Measurements from ENCODE around the gene CCDC187. TPM values are rescaled to one million over a fixed set of nuclear protein-coding genes. Genes with fewer than 3 reads are reported as not detected.

CCDC187 gene
- total RNA-seq, 1 experiment from 2014 or later = 0.04 TPM

DNA sequence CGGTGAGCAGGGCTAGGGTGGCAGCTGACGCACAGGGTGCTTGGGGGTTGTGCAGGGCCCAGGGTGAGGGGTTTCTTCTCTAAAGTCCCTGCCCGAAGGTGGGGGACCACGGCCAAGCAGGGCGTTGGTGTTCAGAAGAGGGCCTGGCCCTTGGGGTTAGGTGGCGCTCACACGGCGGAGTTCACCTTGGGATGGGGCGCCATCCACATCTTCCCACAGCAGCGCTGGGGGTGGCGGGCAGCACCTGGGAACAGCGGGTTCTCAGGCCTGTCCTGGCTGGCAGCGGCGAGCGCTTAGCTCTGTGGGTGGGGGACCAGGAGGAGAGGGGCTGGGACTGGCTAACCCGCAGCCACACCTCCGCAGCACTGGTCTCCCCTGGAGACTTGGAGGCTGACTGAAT lies 29.6 kb upstream of the CCDC187 start (continued):
- TF ChIP-seq, protein P1, sequence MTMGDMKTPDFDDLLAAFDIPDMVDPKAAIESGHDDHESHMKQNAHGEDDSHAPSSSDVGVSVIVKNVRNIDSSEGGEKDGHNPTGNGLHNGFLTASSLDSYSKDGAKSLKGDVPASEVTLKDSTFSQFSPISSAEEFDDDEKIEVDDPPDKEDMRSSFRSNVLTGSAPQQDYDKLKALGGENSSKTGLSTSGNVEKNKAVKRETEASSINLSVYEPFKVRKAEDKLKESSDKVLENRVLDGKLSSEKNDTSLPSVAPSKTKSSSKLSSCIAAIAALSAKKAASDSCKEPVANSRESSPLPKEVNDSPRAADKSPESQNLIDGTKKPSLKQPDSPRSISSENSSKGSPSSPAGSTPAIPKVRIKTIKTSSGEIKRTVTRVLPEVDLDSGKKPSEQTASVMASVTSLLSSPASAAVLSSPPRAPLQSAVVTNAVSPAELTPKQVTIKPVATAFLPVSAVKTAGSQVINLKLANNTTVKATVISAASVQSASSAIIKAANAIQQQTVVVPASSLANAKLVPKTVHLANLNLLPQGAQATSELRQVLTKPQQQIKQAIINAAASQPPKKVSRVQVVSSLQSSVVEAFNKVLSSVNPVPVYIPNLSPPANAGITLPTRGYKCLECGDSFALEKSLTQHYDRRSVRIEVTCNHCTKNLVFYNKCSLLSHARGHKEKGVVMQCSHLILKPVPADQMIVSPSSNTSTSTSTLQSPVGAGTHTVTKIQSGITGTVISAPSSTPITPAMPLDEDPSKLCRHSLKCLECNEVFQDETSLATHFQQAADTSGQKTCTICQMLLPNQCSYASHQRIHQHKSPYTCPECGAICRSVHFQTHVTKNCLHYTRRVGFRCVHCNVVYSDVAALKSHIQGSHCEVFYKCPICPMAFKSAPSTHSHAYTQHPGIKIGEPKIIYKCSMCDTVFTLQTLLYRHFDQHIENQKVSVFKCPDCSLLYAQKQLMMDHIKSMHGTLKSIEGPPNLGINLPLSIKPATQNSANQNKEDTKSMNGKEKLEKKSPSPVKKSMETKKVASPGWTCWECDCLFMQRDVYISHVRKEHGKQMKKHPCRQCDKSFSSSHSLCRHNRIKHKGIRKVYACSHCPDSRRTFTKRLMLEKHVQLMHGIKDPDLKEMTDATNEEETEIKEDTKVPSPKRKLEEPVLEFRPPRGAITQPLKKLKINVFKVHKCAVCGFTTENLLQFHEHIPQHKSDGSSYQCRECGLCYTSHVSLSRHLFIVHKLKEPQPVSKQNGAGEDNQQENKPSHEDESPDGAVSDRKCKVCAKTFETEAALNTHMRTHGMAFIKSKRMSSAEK (CRISPR knock-in tag; IDR thresholded peaks at IDR 0.05; ENCODE audit: borderline replicate concordance) = no peak
- TF ChIP-seq CBFB (CRISPR knock-in tag; IDR thresholded peaks at IDR 0.05; ENCODE audit: low read depth) = no peak
- no peak for TF ChIP-seq NFATC4 (CRISPR knock-in tag; IDR thresholded peaks at IDR 0.05)
- TF ChIP-seq OVOL2 (CRISPR knock-in tag; IDR thresholded peaks at IDR 0.05; ENCODE audit: borderline replicate concordance) = no peak
- no peak for TF ChIP-seq RORB (CRISPR knock-in tag; IDR thresholded peaks at IDR 0.05)
- TF ChIP-seq USF1 (CRISPR knock-in tag; IDR thresholded peaks at IDR 0.05) = no peak
- no peak for TF ChIP-seq ATF2 (CRISPR knock-in tag; IDR thresholded peaks at IDR 0.05; ENCODE audit: borderline replicate concordance, low read depth)

DNA sequence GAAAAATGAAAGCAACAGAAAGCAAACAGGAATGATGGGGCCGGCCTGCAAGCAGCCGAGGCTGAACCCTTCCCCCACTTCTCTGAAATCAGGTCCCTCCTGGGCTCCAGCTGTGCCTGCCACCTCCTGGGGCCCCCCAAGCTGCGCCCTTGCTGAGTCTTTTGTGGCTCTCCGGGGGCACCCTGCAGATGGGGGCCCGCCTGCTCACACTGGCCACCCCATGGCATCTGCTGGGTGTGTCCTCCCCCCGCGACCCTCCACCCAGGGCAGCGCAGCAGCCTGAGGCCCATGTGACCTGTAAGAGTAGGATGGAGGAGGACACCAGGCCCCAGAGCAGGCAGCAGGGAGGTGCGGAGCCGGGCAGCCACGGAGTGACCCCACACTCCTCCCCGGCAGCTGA lies 29.2 kb upstream of the CCDC187 start:
- DNase-seq (ENCODE audit: low spot score) = no peak
- Mint-ChIP-seq H3K36me3 (no peaks in the 10 kb centered on the region), H3K4me3 (no peak overlapping the region), H3K27me3 (ENCODE audit: low read depth) (no peaks in the 10 kb centered on the region), H3K4me1 (peaks cover 4% of the 10 kb centered on the region), H3K9me3 (no peaks in the 10 kb centered on the region), H3K27ac (no peak overlapping the region)
- POLR2A ChIA-PET = no interaction called here
- no peak for ATAC-seq
- TF ChIP-seq, protein P2, sequence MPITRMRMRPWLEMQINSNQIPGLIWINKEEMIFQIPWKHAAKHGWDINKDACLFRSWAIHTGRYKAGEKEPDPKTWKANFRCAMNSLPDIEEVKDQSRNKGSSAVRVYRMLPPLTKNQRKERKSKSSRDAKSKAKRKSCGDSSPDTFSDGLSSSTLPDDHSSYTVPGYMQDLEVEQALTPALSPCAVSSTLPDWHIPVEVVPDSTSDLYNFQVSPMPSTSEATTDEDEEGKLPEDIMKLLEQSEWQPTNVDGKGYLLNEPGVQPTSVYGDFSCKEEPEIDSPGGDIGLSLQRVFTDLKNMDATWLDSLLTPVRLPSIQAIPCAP (CRISPR knock-in tag; IDR thresholded peaks at IDR 0.05) = no peak
- no peak for TF ChIP-seq ZNF671 (CRISPR knock-in tag; IDR thresholded peaks at IDR 0.05)
- TF ChIP-seq ZNF423 (CRISPR knock-in tag; IDR thresholded peaks at IDR 0.05) = 0 out of 2 replicates have a peak, but pooled peaks have one; percentile 15
- no peak for TF ChIP-seq ATF6 (CRISPR knock-in tag; IDR thresholded peaks at IDR 0.05)
- no peak for TF ChIP-seq MXD4 (CRISPR knock-in tag; IDR thresholded peaks at IDR 0.05; ENCODE audit: borderline replicate concordance)
- CTCF ChIA-PET = interaction anchor here (1.4 kb wide), 1 partner anchor 30 kb away, joined by 3 read pairs; the partner anchor contains the start of gene DNLZ

DNA sequence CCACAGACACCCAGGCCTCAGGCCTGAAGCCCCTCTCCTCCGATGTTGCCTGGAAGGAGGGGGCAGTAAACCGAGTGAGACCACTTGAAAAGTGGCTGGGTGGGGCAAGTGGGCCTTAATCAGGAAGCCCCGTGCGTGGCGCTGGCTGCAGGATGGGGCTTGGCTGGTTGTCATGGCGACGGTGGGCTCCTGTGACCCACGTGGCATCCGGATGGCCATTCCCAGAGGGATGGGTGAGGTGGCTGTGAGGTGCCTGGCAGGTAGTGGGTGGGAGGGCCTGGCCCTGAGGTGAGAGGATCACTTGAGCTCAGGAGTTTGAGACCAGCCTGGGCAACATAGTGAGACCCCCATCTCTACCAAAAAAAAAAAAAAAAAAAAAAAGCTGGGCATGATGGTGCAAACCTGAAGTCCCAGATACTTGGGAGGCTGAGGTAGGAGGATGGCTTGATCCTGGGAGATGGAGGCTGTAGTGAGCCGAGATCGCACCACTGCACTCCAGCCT lies 28.6 kb upstream of the CCDC187 start:
- ATAC-seq = no peak
- ChIA-PET CTCF (interaction anchor here (0.7 to 1.4 kb wide), 2 partner anchors 31 to 664 kb away, joined by 3 to 4 read pairs; partner anchors contain the start of genes CLIC3 and DNLZ), POLR2A (interaction anchor here (0.6 kb wide), 1 partner anchor 21 kb away, joined by 3 read pairs; no protein-coding TSS in a partner anchor)
- 0 out of 2 replicates have a peak, but pooled peaks have one; percentile 48 for TF ChIP-seq ZNF121 (CRISPR knock-in tag; IDR thresholded peaks at IDR 0.05)
- no peak for TF ChIP-seq ELF4 (CRISPR knock-in tag; IDR thresholded peaks at IDR 0.05; ENCODE audit: low read depth)
- TF ChIP-seq, protein P3, sequence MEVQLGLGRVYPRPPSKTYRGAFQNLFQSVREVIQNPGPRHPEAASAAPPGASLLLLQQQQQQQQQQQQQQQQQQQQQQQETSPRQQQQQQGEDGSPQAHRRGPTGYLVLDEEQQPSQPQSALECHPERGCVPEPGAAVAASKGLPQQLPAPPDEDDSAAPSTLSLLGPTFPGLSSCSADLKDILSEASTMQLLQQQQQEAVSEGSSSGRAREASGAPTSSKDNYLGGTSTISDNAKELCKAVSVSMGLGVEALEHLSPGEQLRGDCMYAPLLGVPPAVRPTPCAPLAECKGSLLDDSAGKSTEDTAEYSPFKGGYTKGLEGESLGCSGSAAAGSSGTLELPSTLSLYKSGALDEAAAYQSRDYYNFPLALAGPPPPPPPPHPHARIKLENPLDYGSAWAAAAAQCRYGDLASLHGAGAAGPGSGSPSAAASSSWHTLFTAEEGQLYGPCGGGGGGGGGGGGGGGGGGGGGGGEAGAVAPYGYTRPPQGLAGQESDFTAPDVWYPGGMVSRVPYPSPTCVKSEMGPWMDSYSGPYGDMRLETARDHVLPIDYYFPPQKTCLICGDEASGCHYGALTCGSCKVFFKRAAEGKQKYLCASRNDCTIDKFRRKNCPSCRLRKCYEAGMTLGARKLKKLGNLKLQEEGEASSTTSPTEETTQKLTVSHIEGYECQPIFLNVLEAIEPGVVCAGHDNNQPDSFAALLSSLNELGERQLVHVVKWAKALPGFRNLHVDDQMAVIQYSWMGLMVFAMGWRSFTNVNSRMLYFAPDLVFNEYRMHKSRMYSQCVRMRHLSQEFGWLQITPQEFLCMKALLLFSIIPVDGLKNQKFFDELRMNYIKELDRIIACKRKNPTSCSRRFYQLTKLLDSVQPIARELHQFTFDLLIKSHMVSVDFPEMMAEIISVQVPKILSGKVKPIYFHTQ (CRISPR knock-in tag; IDR thresholded peaks at IDR 0.05) = no peak
- TF ChIP-seq CBFB (CRISPR knock-in tag; IDR thresholded peaks at IDR 0.05; ENCODE audit: low read depth) = no peak
- TF ChIP-seq RORB (CRISPR knock-in tag; IDR thresholded peaks at IDR 0.05) = no peak
- TF ChIP-seq GTF2I (CRISPR knock-in tag; conservative IDR thresholded peaks at IDR 0.05) = no peak
- no peak overlapping the region for H3K4me3 Mint-ChIP-seq
- H3K27me3 Mint-ChIP-seq (ENCODE audit: low read depth) = no peaks in the 10 kb centered on the region
- no peak for DNase-seq (ENCODE audit: low spot score)
- no peaks in the 10 kb centered on the region for H3K9me3 Mint-ChIP-seq
- H3K4me1 Mint-ChIP-seq = peaks cover 4% of the 10 kb centered on the region
- H3K27ac Mint-ChIP-seq = no peak overlapping the region
- H3K36me3 Mint-ChIP-seq = no peaks in the 10 kb centered on the region
